ENCODE results near the gene MT1H.
"Not testable (repeated sequence)": the region's sequence is repeated elsewhere in the genome, so short reads cannot be mapped to it uniquely, and the experiment has no call there.

MT1H gene

GRCh38 chr16:56665286-56666261 lies 4.0 kb upstream of the MT1H start:
- not testable (repeated sequence) for DNase-seq

GRCh38 chr16:56667581-56668571 lies 1.7 kb upstream of the MT1H start, which contains the start of gene MT1G:
Gene MT1G (minus strand): TSS chr16:56668065. CDS start chr16:56667993, 72 bp downstream.
- DNase-seq = peak; percentile 81

- DNase-seq = peak; percentile 29
Observed at GRCh38 chr16:56669840-56670619, 416 bp downstream of the MT1H start.

GRCh38 chr16:56670620-56670934 lies 963 bp downstream of the MT1H start:
- DNase-seq = no peak

- peak; percentile 20 for DNase-seq
Observed at GRCh38 chr16:56671691-56672090, 2.1 kb downstream of the MT1H start.

- DNase-seq = not testable (repeated sequence)
Observed at GRCh38 chr16:56672171-56672570, 2.6 kb downstream of the MT1H start.

- peak; percentile 25 for DNase-seq
Observed at GRCh38 chr16:56672761-56673536, 3.3 kb downstream of the MT1H start.

- peak; percentile 58 for DNase-seq
Observed at GRCh38 chr16:56673921-56674320, 4.3 kb downstream of the MT1H start.

GRCh38 chr16:56674570-56674969 lies 5.0 kb downstream of the MT1H start:
- not testable (repeated sequence) for DNase-seq

GRCh38 chr16:56675685-56676210 lies 6.1 kb downstream of the MT1H start:
- DNase-seq = no peak

- DNase-seq = no peak
Observed at GRCh38 chr16:56677474-56677873, 7.9 kb downstream of the MT1H start.

GRCh38 chr16:56679078-56679730 lies 9.6 kb downstream of the MT1H start:
- no peak for DNase-seq

- peak; percentile 65 for DNase-seq
Observed at GRCh38 chr16:56679818-56680217, 10.2 kb downstream of the MT1H start.

GRCh38 chr16:56681939-56682702 lies 12.5 kb downstream of the MT1H start, which contains the start of gene MT1X:
Gene MT1X (plus strand): TSS chr16:56682470. CDS start chr16:56682541, 71 bp downstream.
- peak; percentile 87 for DNase-seq

- DNase-seq = no peak
Observed at GRCh38 chr16:56682703-56683397, 13.2 kb downstream of the MT1H start.

GRCh38 chr16:56683424-56684172 lies 14.0 kb downstream of the MT1H start:
- no peak for DNase-seq

GRCh38 chr16:56684256-56684925 lies 14.8 kb downstream of the MT1H start:
- DNase-seq = no peak
